HG03558 (cell line): ENCODE results near the gene ZNF532.

Experiments used
- ATAC-seq: cut with Tn5 transposase; IDR thresholded peaks from one replicate; pipeline ENCODE4 v1.9.1; 2021; ENCODE audit warnings: moderate number of reproducible peaks; ENCODE audit not compliant: unreplicated experiment; ENCODE audit errors: extremely low read depth

The ZNF532 gene

GRCh38 chr18:58929206-58929605 lies 64.5 kb downstream of the ZNF532 start:
- no peak for ATAC-seq

GRCh38 chr18:58934356-58934755 lies 69.7 kb downstream of the ZNF532 start:
- ATAC-seq = no peak

- no peak for ATAC-seq
Measured at GRCh38 chr18:58934933-58935577, 70.4 kb downstream of the ZNF532 start.

GRCh38 chr18:58937071-58937886 lies 72.6 kb downstream of the ZNF532 start:
- ATAC-seq = no peak

- no peak for ATAC-seq
Measured at GRCh38 chr18:58937887-58938267, 73.2 kb downstream of the ZNF532 start.

- ATAC-seq = no peak
Measured at GRCh38 chr18:58941426-58942099, 76.9 kb downstream of the ZNF532 start.

- ATAC-seq = no peak
Measured at GRCh38 chr18:58943896-58944295, 79.2 kb downstream of the ZNF532 start.

- no peak for ATAC-seq
Measured at GRCh38 chr18:58947136-58947732, 82.6 kb downstream of the ZNF532 start.

- ATAC-seq = no peak
Measured at GRCh38 chr18:58949031-58949430, 84.4 kb downstream of the ZNF532 start.

GRCh38 chr18:58951986-58952702 lies 87.5 kb downstream of the ZNF532 start:
- ATAC-seq = no peak

- no peak for ATAC-seq
Measured at GRCh38 chr18:58952858-58953257, 88.2 kb downstream of the ZNF532 start.

GRCh38 chr18:58953627-58954026 lies 89.0 kb downstream of the ZNF532 start:
- ATAC-seq = no peak

GRCh38 chr18:58955001-58955400 lies 90.3 kb downstream of the ZNF532 start:
- no peak for ATAC-seq

- no peak for ATAC-seq
Measured at GRCh38 chr18:58955738-58956137, 91.1 kb downstream of the ZNF532 start.

GRCh38 chr18:58958628-58959027 lies 94.0 kb downstream of the ZNF532 start:
- no peak for ATAC-seq

- ATAC-seq = no peak
Measured at GRCh38 chr18:58960508-58960907, 95.8 kb downstream of the ZNF532 start.

GRCh38 chr18:58960946-58961722 lies 96.5 kb downstream of the ZNF532 start:
- no peak for ATAC-seq

- no peak for ATAC-seq
Measured at GRCh38 chr18:58962336-58962735, 97.7 kb downstream of the ZNF532 start.

GRCh38 chr18:58965291-58966004 lies 100.8 kb downstream of the ZNF532 start:
- ATAC-seq = no peak
